HG03521 (cell line): ENCODE data around the gene LCOR.

Source experiments
- ATAC-seq: cut with Tn5 transposase; IDR thresholded peaks from one replicate; pipeline ENCODE4 v1.9.1; 2021; ENCODE audit warnings: mild to moderate bottlenecking, moderate library complexity; ENCODE audit not compliant: unreplicated experiment

The LCOR gene

GRCh38 chr10:96889415-96890171 lies 57.5 kb downstream of the LCOR start:
- ATAC-seq: no peak

- no peak for ATAC-seq
Measured at GRCh38 chr10:96890172-96890513, 58.0 kb downstream of the LCOR start.

- no peak for ATAC-seq
Measured at GRCh38 chr10:96890580-96890979, 58.5 kb downstream of the LCOR start.

- no peak for ATAC-seq
Measured at GRCh38 chr10:96891840-96892239, 59.7 kb downstream of the LCOR start.

GRCh38 chr10:96895662-96896424 lies 63.7 kb downstream of the LCOR start:
- ATAC-seq: no peak

- no peak for ATAC-seq
Measured at GRCh38 chr10:96896884-96897589, 64.9 kb downstream of the LCOR start.

GRCh38 chr10:96902117-96902516 lies 70.0 kb downstream of the LCOR start:
- ATAC-seq: no peak

- no peak for ATAC-seq
Measured at GRCh38 chr10:96902731-96903358, 70.7 kb downstream of the LCOR start.

- no peak for ATAC-seq
Measured at GRCh38 chr10:96904648-96905047, 72.5 kb downstream of the LCOR start.

- ATAC-seq: no peak
Measured at GRCh38 chr10:96906864-96907263, 74.8 kb downstream of the LCOR start.

GRCh38 chr10:96910488-96911395 lies 78.6 kb downstream of the LCOR start:
- ATAC-seq: no peak

- ATAC-seq: no peak
Measured at GRCh38 chr10:96912405-96912804, 80.3 kb downstream of the LCOR start.

- no peak for ATAC-seq
Measured at GRCh38 chr10:96913906-96914305, 81.8 kb downstream of the LCOR start.

GRCh38 chr10:96917628-96918027 lies 85.5 kb downstream of the LCOR start:
- ATAC-seq: no peak

GRCh38 chr10:96918214-96919002 lies 86.3 kb downstream of the LCOR start:
- ATAC-seq: no peak

- no peak for ATAC-seq
Measured at GRCh38 chr10:96919785-96920430, 87.8 kb downstream of the LCOR start.

- no peak for ATAC-seq
Measured at GRCh38 chr10:96921655-96922054, 89.6 kb downstream of the LCOR start.

- ATAC-seq: no peak
Measured at GRCh38 chr10:96922978-96923948, 91.2 kb downstream of the LCOR start.
